ENCODE data around the gene ABCA7. TPM values are rescaled to one million over a fixed set of nuclear protein-coding genes. Genes with fewer than 3 reads are reported as not detected.

Gene ABCA7
- total RNA-seq, 4 donors from 2014 or later: 6.0 to 20.0 (median 15.0) TPM

GRCh38 chr19:1041835-1042685, 2.2 kb downstream of the ABCA7 start:
- Histone ChIP-seq H3K36me3 (peaks cover 0 to 11% of the 10 kb centered on the region in 2 donors), H3K4me1 (peaks cover 25 to 29% of the 10 kb centered on the region in 2 donors), H3K9me3 (no peaks in the 10 kb centered on the region), H3K27ac (peak overlapping the region; percentile 79 to 87 (median 82)), H3K4me3 (peak overlapping the region; percentile 47 to 68 (median 58)), H3K27me3 (no peaks in the 10 kb centered on the region)
- TF ChIP-seq POLR2A (IDR thresholded peaks at IDR 0.05) (peak in 1 of 2 donors; percentile 14), CTCF (IDR thresholded peaks at IDR 0.05 in 4 of 5, conservative IDR thresholded peaks at IDR 0.05 in 1 of 5) (no peak)
- ATAC-seq (peak; percentile 39 to 42), DNase-seq (peak; percentile 89 to 95)
- intact Hi-C loops (cut with DNase I; ENCODE audit: low total_unique reads): loop anchor here (1.0 to 2.0 kb wide), 2 partner anchors 21 to 61 kb away; partner anchors contain the start of genes GPX4, RNU6-2 and TMEM259
- in situ Hi-C loops (cut with MboI; ENCODE audit: low sequenced_read_pairs in 4 of 4): no loop called here

- Histone ChIP-seq H3K4me3 (peak overlapping the region in 2 of 4 donors; percentile 47 to 68), H3K27me3 (no peaks in the 10 kb centered on the region), H3K27ac (peak overlapping the region in 3 of 4 donors; percentile 79 to 87 (median 85)), H3K4me1 (peaks cover 25 to 29% of the 10 kb centered on the region in 2 donors), H3K36me3 (peaks cover 0 to 12% of the 10 kb centered on the region in 2 donors), H3K9me3 (no peaks in the 10 kb centered on the region)
- TF ChIP-seq CTCF (IDR thresholded peaks at IDR 0.05 in 4 of 5, conservative IDR thresholded peaks at IDR 0.05 in 1 of 5) (no peak), POLR2A (IDR thresholded peaks at IDR 0.05) (no peak)
- ATAC-seq (no peak), DNase-seq (no peak)
- intact Hi-C loops (cut with DNase I; ENCODE audit: low total_unique reads): no loop called here
- in situ Hi-C loops (cut with MboI; ENCODE audit: low sequenced_read_pairs in 4 of 4): no loop called here
Observed at GRCh38 chr19:1042689-1043511, 3.0 kb downstream of the ABCA7 start.

GRCh38 chr19:1045247-1045603, 5.3 kb downstream of the ABCA7 start:
- DNase-seq (peak in 1 of 2 donors; percentile 57), ATAC-seq (no peak)

More at GRCh38 chr19:1045247-1045603, 5.3 kb downstream of the ABCA7 start:
- peaks cover 20 to 23% of the 10 kb centered on the region in 2 donors for H3K4me1 ChIP-seq
- in situ Hi-C loops (cut with MboI; ENCODE audit: low sequenced_read_pairs in 4 of 4) (no loop called here), intact Hi-C loops (cut with DNase I; ENCODE audit: low total_unique reads) (no loop called here)
- no peak overlapping the region for H3K27ac ChIP-seq
- no peak overlapping the region for H3K4me3 ChIP-seq
- H3K27me3 ChIP-seq: no peaks in the 10 kb centered on the region
- H3K36me3 ChIP-seq: peaks cover 0 to 12% of the 10 kb centered on the region in 2 donors
- no peaks in the 10 kb centered on the region for H3K9me3 ChIP-seq
- TF ChIP-seq CTCF (IDR thresholded peaks at IDR 0.05 in 4 of 5, conservative IDR thresholded peaks at IDR 0.05 in 1 of 5) (no peak), POLR2A (IDR thresholded peaks at IDR 0.05) (no peak)
